Measurements from ENCODE around the gene ATPAF2. TPM values are rescaled to one million over a fixed set of nuclear protein-coding genes. Genes with fewer than 3 reads are reported as not detected.

Gene ATPAF2
- total RNA-seq, 3 donors from 2014 or later (not counting 1 experiment from before 2014, with no cell fraction given), result 31.4 to 43.4 (median 41.5) TPM

- Mint-ChIP-seq H3K4me3 (no peak overlapping the region), H3K27me3 (ENCODE audit: low read depth in 2 of 2) (no peaks in the 10 kb centered on the region), H3K9me3 (no peaks in the 10 kb centered on the region), H3K4me1 (peaks cover 0 to 3% of the 10 kb centered on the region in 2 donors), H3K27ac (no peak overlapping the region), H3K36me3 (no peaks in the 10 kb centered on the region)
- no peaks in the 10 kb centered on the region for H3K4me1 ChIP-seq (ENCODE audit: control insufficient read depth, insufficient read depth, low read length)
- no peaks in the 10 kb centered on the region for H3K27me3 ChIP-seq (ENCODE audit: control insufficient read depth, insufficient read depth, low read length)
- H3K27ac ChIP-seq (ENCODE audit: low read length), result no peak overlapping the region
- intact Hi-C loops (cut with micrococcal nuclease), result no loop called here
- no peak for ATAC-seq
- H3K9me3 ChIP-seq (ENCODE audit: control insufficient read depth, insufficient read depth, low read length), result no peaks in the 10 kb centered on the region
- peaks cover 16% of the 10 kb centered on the region for H3K36me3 ChIP-seq (ENCODE audit: control insufficient read depth, insufficient read depth, low read length)
- WGBS (ENCODE audit: insufficient coverage), result 92% methylated on average over 4 of the region's 5 CpGs
- no peak for TF ChIP-seq CTCF (IDR thresholded peaks at IDR 0.05)
- no peak overlapping the region for H3K4me3 ChIP-seq (ENCODE audit: low read length)
- no peak for DNase-seq
These were observed 30.3 kb downstream of the ATPAF2 start for GRCh38 chr17:18008496-18009268.

GRCh38 chr17:18006495-18007239 is 32.3 kb downstream of the ATPAF2 start:
- Histone ChIP-seq H3K36me3 (ENCODE audit: control insufficient read depth, insufficient read depth, low read length) (peaks cover 13% of the 10 kb centered on the region), H3K9me3 (ENCODE audit: control insufficient read depth, insufficient read depth, low read length) (no peaks in the 10 kb centered on the region), H3K27me3 (ENCODE audit: control insufficient read depth, insufficient read depth, low read length) (no peaks in the 10 kb centered on the region), H3K4me3 (ENCODE audit: low read length) (no peak overlapping the region), H3K27ac (ENCODE audit: low read length) (no peak overlapping the region), H3K4me1 (ENCODE audit: control insufficient read depth, insufficient read depth, low read length) (no peaks in the 10 kb centered on the region)
- WGBS (ENCODE audit: insufficient coverage), result 95% methylated on average over 24 of the region's 31 CpGs
- peaks cover 0 to 3% of the 10 kb centered on the region in 2 donors for H3K4me1 Mint-ChIP-seq
- H3K4me3 Mint-ChIP-seq, result no peak overlapping the region
- no peak for DNase-seq
- intact Hi-C loops (cut with micrococcal nuclease), result no loop called here
- no peak for TF ChIP-seq CTCF (IDR thresholded peaks at IDR 0.05)
- no peak for ATAC-seq
- H3K36me3 Mint-ChIP-seq, result no peaks in the 10 kb centered on the region
- H3K27me3 Mint-ChIP-seq (ENCODE audit: low read depth in 2 of 2), result no peaks in the 10 kb centered on the region
- no peak overlapping the region for H3K27ac Mint-ChIP-seq
- H3K9me3 Mint-ChIP-seq, result no peaks in the 10 kb centered on the region

DNA sequence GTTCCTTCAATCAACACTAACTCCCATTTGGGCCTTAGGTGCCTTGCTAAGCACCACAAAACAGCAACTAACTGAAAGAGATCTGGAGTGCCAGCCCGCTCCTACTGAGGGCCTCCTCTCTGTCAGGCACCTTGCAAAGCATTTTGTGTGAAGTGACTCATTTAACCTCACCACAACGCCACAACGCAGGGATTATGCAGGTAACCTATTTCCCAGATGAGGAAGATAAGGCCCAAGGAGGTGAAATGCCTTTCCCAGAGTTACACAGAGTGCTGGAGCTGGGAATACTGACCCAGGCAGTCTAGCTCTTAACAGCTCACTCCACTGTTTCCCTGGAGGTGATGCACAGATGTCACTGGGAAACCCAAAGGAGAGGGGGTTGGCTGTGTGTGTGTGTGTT is 33.5 kb downstream of the ATPAF2 start:
- no peak for TF ChIP-seq CTCF (IDR thresholded peaks at IDR 0.05)
- H3K9me3 Mint-ChIP-seq, result no peaks in the 10 kb centered on the region
- ATAC-seq (no peak), DNase-seq (no peak)
- Histone ChIP-seq H3K36me3 (ENCODE audit: control insufficient read depth, insufficient read depth, low read length) (peaks cover 12% of the 10 kb centered on the region), H3K27me3 (ENCODE audit: control insufficient read depth, insufficient read depth, low read length) (no peaks in the 10 kb centered on the region), H3K4me3 (ENCODE audit: low read length) (no peak overlapping the region), H3K9me3 (ENCODE audit: control insufficient read depth, insufficient read depth, low read length) (no peaks in the 10 kb centered on the region), H3K27ac (ENCODE audit: low read length) (no peak overlapping the region), H3K4me1 (ENCODE audit: control insufficient read depth, insufficient read depth, low read length) (no peaks in the 10 kb centered on the region)
- WGBS (ENCODE audit: insufficient coverage), result 93% methylated on average over 3 of the region's 3 CpGs
- intact Hi-C loops (cut with micrococcal nuclease), result no loop called here
- H3K4me1 Mint-ChIP-seq, result peaks cover 0 to 3% of the 10 kb centered on the region in 2 donors
- no peaks in the 10 kb centered on the region for H3K27me3 Mint-ChIP-seq (ENCODE audit: low read depth in 2 of 2)
- no peak overlapping the region for H3K4me3 Mint-ChIP-seq
- H3K27ac Mint-ChIP-seq, result no peak overlapping the region
- no peaks in the 10 kb centered on the region for H3K36me3 Mint-ChIP-seq

Measured in natural killer cell (primary cell).